NCI-H345 treated with DMSO at 0.1 percent for 48 hours (cell line): ENCODE data around the gene TBC1D4.

ENCODE experiments used
- DNase-seq: peaks from one replicate; lab custom pipeline; 2025; ENCODE audit not compliant: unreplicated experiment; lab: John Stamatoyannopoulos, UW

TBC1D4 gene

GRCh38 chr13:75419656-75420055, 62.3 kb downstream of the TBC1D4 start:
- no peak for DNase-seq

GRCh38 chr13:75418997-75419396, 63.0 kb downstream of the TBC1D4 start:
- no peak for DNase-seq

GRCh38 chr13:75418186-75418843, 63.7 kb downstream of the TBC1D4 start:
- no peak for DNase-seq

GRCh38 chr13:75417656-75418055, 64.3 kb downstream of the TBC1D4 start:
- no peak for DNase-seq

- DNase-seq: no peak
Measured at GRCh38 chr13:75417012-75417384, 65.0 kb downstream of the TBC1D4 start.

- no peak for DNase-seq
Measured at GRCh38 chr13:75416327-75417011, 65.5 kb downstream of the TBC1D4 start.

- DNase-seq: no peak
Measured at GRCh38 chr13:75415694-75416093, 66.3 kb downstream of the TBC1D4 start.

GRCh38 chr13:75415171-75415570, 66.8 kb downstream of the TBC1D4 start:
- DNase-seq: no peak

- no peak for DNase-seq
Measured at GRCh38 chr13:75414036-75414827, 67.7 kb downstream of the TBC1D4 start.

GRCh38 chr13:75411924-75412537, 69.9 kb downstream of the TBC1D4 start:
- DNase-seq: no peak

- DNase-seq: no peak
Measured at GRCh38 chr13:75410207-75410606, 71.8 kb downstream of the TBC1D4 start.

- no peak for DNase-seq
Measured at GRCh38 chr13:75407998-75408397, 74.0 kb downstream of the TBC1D4 start.

GRCh38 chr13:75407473-75407872, 74.5 kb downstream of the TBC1D4 start:
- DNase-seq: no peak

- peak; percentile 13 for DNase-seq
Measured at GRCh38 chr13:75405976-75406703, 75.8 kb downstream of the TBC1D4 start.

- DNase-seq: no peak
Measured at GRCh38 chr13:75404726-75405125, 77.2 kb downstream of the TBC1D4 start.

GRCh38 chr13:75402787-75403186, 79.2 kb downstream of the TBC1D4 start:
- DNase-seq: no peak

- DNase-seq: no peak
Measured at GRCh38 chr13:75400775-75401174, 81.2 kb downstream of the TBC1D4 start.

GRCh38 chr13:75399879-75400217, 82.1 kb downstream of the TBC1D4 start:
- DNase-seq: no peak

GRCh38 chr13:75399168-75399878, 82.6 kb downstream of the TBC1D4 start:
- no peak for DNase-seq

- DNase-seq: no peak
Measured at GRCh38 chr13:75398072-75398471, 83.9 kb downstream of the TBC1D4 start.
